Liver (tissue), 9 donors: ENCODE measurements around the gene CSF2RB. TPM values are rescaled to one million over a fixed set of nuclear protein-coding genes. Genes with fewer than 3 reads are reported as not detected.

Experiments
- DNase-seq: peaks from one replicate; pipeline ENCODE4 v3.0.0-alpha.2; 2017; ENCODE audit warnings: low spot score
- H3K27ac ChIP-seq, 2 donors: one replicate each; pipeline ENCODE4 v1.7.0; 2013; ENCODE audit warnings: inconsistent platforms in 2 of 2, low read length in 2 of 2, control low read depth in 1 of 2, low read depth in 1 of 2, mild to moderate bottlenecking in 1 of 2
- H3K27me3 ChIP-seq, 4 donors: one replicate each; pipeline versions ENCODE4 v1.6.1 to v1.7.0; 2013; ENCODE audit warnings: low read length in 3 of 4, inconsistent platforms in 1 of 4, mild to moderate bottlenecking in 1 of 4, moderate library complexity in 1 of 4; ENCODE audit not compliant: control insufficient read depth in 4 of 4, insufficient read depth in 4 of 4
- H3K36me3 ChIP-seq, 4 donors: one replicate each; pipeline versions ENCODE4 v1.6.1 to v1.7.0; 2013; ENCODE audit warnings: low read length in 3 of 4, mild to moderate bottlenecking in 3 of 4, low read depth in 1 of 4, moderate library complexity in 1 of 4; ENCODE audit not compliant: control insufficient read depth in 4 of 4, insufficient read depth in 3 of 4
- H3K4me1 ChIP-seq, 4 donors: one replicate each; pipeline versions ENCODE4 v1.6.1 to v1.7.0; 2013; ENCODE audit warnings: low read length in 3 of 4, mild to moderate bottlenecking in 3 of 4, moderate library complexity in 1 of 4; ENCODE audit not compliant: control insufficient read depth in 4 of 4, insufficient read depth in 4 of 4
- H3K4me3 ChIP-seq, 3 donors: one replicate each; pipeline versions ENCODE4 v1.6.1 to v1.7.0; 2013; ENCODE audit warnings: low read length in 3 of 3, control low read depth in 1 of 3, low read depth in 1 of 3, mild to moderate bottlenecking in 1 of 3
- H3K9ac ChIP-seq, 2 donors: one replicate each; pipeline ENCODE4 v1.7.0; 2013; ENCODE audit warnings: low read length in 2 of 2, mild to moderate bottlenecking in 2 of 2, moderate library complexity in 2 of 2, control low read depth in 1 of 2, low read depth in 1 of 2
- H3K9me3 ChIP-seq, 4 donors: one replicate each; pipeline versions ENCODE4 v1.6.1 to v1.7.0; 2013; ENCODE audit warnings: low read length in 3 of 4; ENCODE audit not compliant: control insufficient read depth in 4 of 4
- ATF3 ChIP-seq: IDR thresholded peaks from 2 replicates; pipeline ENCODE4 v1.6.1; 2016; ENCODE audit warnings: antibody characterized with exemption
- CTCF ChIP-seq: fragments of 150-350 bp; IDR thresholded peaks from 2 replicates; pipeline ENCODE4 v1.5.1; 2017; ENCODE audit warnings: improper control_type of control experiment, low read depth, low read length; ENCODE audit not compliant: missing input control
- EGR1 ChIP-seq, 2 donors: IDR thresholded peaks; 2 replicates each; pipeline ENCODE4 v1.6.1; 2016 to 2018; ENCODE audit warnings: antibody characterized with exemption in 2 of 2, low read depth in 2 of 2
- FOXA1 ChIP-seq: IDR thresholded peaks from 2 replicates; pipeline ENCODE4 v1.6.1; 2016; ENCODE audit warnings: antibody characterized with exemption
- FOXA2 ChIP-seq: IDR thresholded peaks from 2 replicates; pipeline ENCODE4 v1.6.1; 2016; ENCODE audit warnings: antibody characterized with exemption
- GABPA ChIP-seq, 2 donors: IDR thresholded peaks in 1 of 2; conservative IDR thresholded peaks in 1 of 2; 2 replicates each; pipeline ENCODE4 v1.6.1; 2016; ENCODE audit warnings: antibody characterized with exemption in 2 of 2, mild to moderate bottlenecking in 1 of 2, moderate library complexity in 1 of 2
- HNF4A ChIP-seq, 2 donors: conservative IDR thresholded peaks; 2 replicates each; pipeline ENCODE4 v1.6.1; 2016; ENCODE audit warnings: antibody characterized with exemption in 2 of 2, mild to moderate bottlenecking in 2 of 2
- HNF4G ChIP-seq: IDR thresholded peaks from 2 replicates; pipeline ENCODE4 v1.6.1; 2016; ENCODE audit warnings: antibody characterized with exemption
- JUND ChIP-seq, 2 donors: IDR thresholded peaks; 2 replicates each; pipeline ENCODE4 v1.6.1; 2016; ENCODE audit warnings: antibody characterized with exemption in 2 of 2
- MAX ChIP-seq: IDR thresholded peaks from 2 replicates; pipeline ENCODE4 v1.6.1; 2016; ENCODE audit warnings: antibody characterized with exemption
- NR2F2 ChIP-seq: IDR thresholded peaks from 2 replicates; pipeline ENCODE4 v1.6.1; 2016; ENCODE audit warnings: antibody characterized with exemption
- RAD21 ChIP-seq, 2 donors: IDR thresholded peaks; 2 replicates each; pipeline ENCODE4 v1.6.1; 2016; ENCODE audit warnings: antibody characterized with exemption in 2 of 2, mild to moderate bottlenecking in 2 of 2
- REST ChIP-seq: IDR thresholded peaks from 2 replicates; pipeline ENCODE4 v1.6.1; 2016; ENCODE audit warnings: antibody characterized with exemption, mild to moderate bottlenecking
- RXRA ChIP-seq, 2 donors: IDR thresholded peaks; 2 replicates each; pipeline ENCODE4 v1.6.1; 2017 to 2018; ENCODE audit warnings: antibody characterized with exemption in 2 of 2, mild to moderate bottlenecking in 1 of 2
- SP1 ChIP-seq: IDR thresholded peaks from 2 replicates; pipeline ENCODE4 v1.6.1; 2018; ENCODE audit warnings: antibody characterized with exemption, mild to moderate bottlenecking
- TAF1 ChIP-seq: conservative IDR thresholded peaks from 2 replicates; pipeline ENCODE4 v1.6.1; 2016; ENCODE audit warnings: antibody characterized with exemption, mild to moderate bottlenecking
- YY1 ChIP-seq: IDR thresholded peaks from 2 replicates; pipeline ENCODE4 v1.6.1; 2016; ENCODE audit warnings: antibody characterized with exemption, mild to moderate bottlenecking
- ZBTB33 ChIP-seq: IDR thresholded peaks from 2 replicates; pipeline ENCODE4 v1.6.1; 2016; ENCODE audit warnings: antibody characterized with exemption
- WGBS: extraction: QIAGEN DNeasy Blood & Tissue Kit; methylation state at CpG from one replicate; pipeline ENCODE4 v1.1.7; 2013; 5-methylcytosine and 5-hydroxymethylcytosine counted together
- polyA plus RNA-seq, 2 donors: library from polyadenylated mRNA; stranded (reverse) in 1 of 2; unstranded in 1 of 2; fragments of 200-250 nt in 1 of 2; fragments of >200 nt in 1 of 2; fragmentation: Nextera tagmentation in 1 of 2; extraction: Ambion mirVana in 1 of 2; gene quantifications; one replicate each; pipeline versions ENCODE4 v1.2.1 to v1.2.3, GENCODE V29; 2013 to 2015
- total RNA-seq, 2 donors: library from RNA; depleted of rRNA; stranded (reverse); fragments of >200 nt; gene quantifications; one replicate each; pipeline ENCODE4 v1.2.3, GENCODE V29; 2014
- donor health status: healthy.
- donor health status: healthy.
- donor health status: healthy.
- donor health status: healthy.
- donor health status: healthy.

Gene CSF2RB
- total and polyA plus RNA-seq, 4 donors: 0.72 to 10.5 (median 2.3) TPM

GRCh38 chr22:36897611-36898010, 15.8 kb upstream of the CSF2RB start (continued):
- no peak for TF ChIP-seq HNF4A (conservative IDR thresholded peaks at IDR 0.05)
- TF ChIP-seq RXRA (IDR thresholded peaks at IDR 0.05): no peak
- no peak for TF ChIP-seq HNF4G

GRCh38 chr22:36898690-36899089, 14.7 kb upstream of the CSF2RB start:
- WGBS: 65% methylated on average over 4 of the region's 4 CpGs
- no peak for DNase-seq
- peaks cover 3 to 8% (median 6%) of the 10 kb centered on the region in 4 donors for H3K9me3 ChIP-seq
- TF ChIP-seq TAF1 (no peak), REST (no peak), GABPA (IDR thresholded peaks at IDR 0.05 in 1 of 2, conservative IDR thresholded peaks at IDR 0.05 in 1 of 2) (no peak), HNF4G (no peak), RAD21 (IDR thresholded peaks at IDR 0.05) (no peak)
- no peaks in the 10 kb centered on the region for H3K4me1 ChIP-seq
- H3K4me3 ChIP-seq: no peak overlapping the region
- H3K9ac ChIP-seq: no peak overlapping the region
- H3K27me3 ChIP-seq: no peaks in the 10 kb centered on the region
- H3K36me3 ChIP-seq: no peaks in the 10 kb centered on the region
- no peak overlapping the region for H3K27ac ChIP-seq

- Histone ChIP-seq H3K36me3 (no peaks in the 10 kb centered on the region), H3K27me3 (peaks cover 0 to 2% (median 0%) of the 10 kb centered on the region in 4 donors), H3K9ac (no peak overlapping the region), H3K4me1 (no peaks in the 10 kb centered on the region), H3K9me3 (peaks cover 3 to 8% (median 6%) of the 10 kb centered on the region in 4 donors), H3K27ac (no peak overlapping the region), H3K4me3 (no peak overlapping the region)
- WGBS: 62% methylated on average over 1 of the region's 1 CpG
- no peak for DNase-seq
- TF ChIP-seq MAX: no peak
- no peak for TF ChIP-seq SP1
- TF ChIP-seq FOXA2: no peak
- TF ChIP-seq YY1: no peak
- TF ChIP-seq HNF4A (conservative IDR thresholded peaks at IDR 0.05): no peak
- no peak for TF ChIP-seq RAD21 (IDR thresholded peaks at IDR 0.05)
- no peak for TF ChIP-seq FOXA1
- TF ChIP-seq TAF1: no peak
- TF ChIP-seq JUND (IDR thresholded peaks at IDR 0.05): no peak
- TF ChIP-seq EGR1 (IDR thresholded peaks at IDR 0.05; ENCODE audit: low read depth in 2 of 2): no peak
- no peak for TF ChIP-seq ZBTB33
- TF ChIP-seq NR2F2: no peak
- no peak for TF ChIP-seq ATF3
- TF ChIP-seq HNF4G: no peak
- no peak for TF ChIP-seq GABPA (IDR thresholded peaks at IDR 0.05 in 1 of 2, conservative IDR thresholded peaks at IDR 0.05 in 1 of 2)
- no peak for TF ChIP-seq RXRA (IDR thresholded peaks at IDR 0.05)
- TF ChIP-seq REST: no peak
- TF ChIP-seq CTCF: no peak
Observed at GRCh38 chr22:36899498-36899897, 13.9 kb upstream of the CSF2RB start.
